Mucosa of stomach (tissue), 1 donor: Measurements from ENCODE around the gene ARSH.
"Not testable (repeated sequence)": the region's sequence is repeated elsewhere in the genome, so short reads cannot be mapped to it uniquely, and the experiment has no call there.

ENCODE experiments used
- H3K27me3 ChIP-seq: one replicate; pipeline ENCODE4 v1.7.0; 2013; ENCODE audit warnings: mild to moderate bottlenecking, low read length; ENCODE audit not compliant: control insufficient read depth, insufficient read depth
- H3K36me3 ChIP-seq: one replicate; pipeline ENCODE4 v1.7.0; 2013; ENCODE audit warnings: low read length; ENCODE audit not compliant: control insufficient read depth, insufficient read depth
- H3K4me1 ChIP-seq: one replicate; pipeline ENCODE4 v1.7.0; 2013; ENCODE audit warnings: mild to moderate bottlenecking, low read length; ENCODE audit not compliant: control insufficient read depth, insufficient read depth
- H3K4me3 ChIP-seq: one replicate; pipeline ENCODE4 v1.7.0; 2013; ENCODE audit warnings: low read length
- H3K9ac ChIP-seq: one replicate; pipeline ENCODE4 v1.7.0; 2013; ENCODE audit warnings: mild to moderate bottlenecking, low read length, moderate library complexity
- H3K9me3 ChIP-seq: one replicate; pipeline ENCODE4 v1.7.0; 2013; ENCODE audit warnings: mild to moderate bottlenecking, low read length, moderate library complexity; ENCODE audit not compliant: control insufficient read depth
- donor health status: Pancreatic carcinoma.

Gene ARSH

DNA sequence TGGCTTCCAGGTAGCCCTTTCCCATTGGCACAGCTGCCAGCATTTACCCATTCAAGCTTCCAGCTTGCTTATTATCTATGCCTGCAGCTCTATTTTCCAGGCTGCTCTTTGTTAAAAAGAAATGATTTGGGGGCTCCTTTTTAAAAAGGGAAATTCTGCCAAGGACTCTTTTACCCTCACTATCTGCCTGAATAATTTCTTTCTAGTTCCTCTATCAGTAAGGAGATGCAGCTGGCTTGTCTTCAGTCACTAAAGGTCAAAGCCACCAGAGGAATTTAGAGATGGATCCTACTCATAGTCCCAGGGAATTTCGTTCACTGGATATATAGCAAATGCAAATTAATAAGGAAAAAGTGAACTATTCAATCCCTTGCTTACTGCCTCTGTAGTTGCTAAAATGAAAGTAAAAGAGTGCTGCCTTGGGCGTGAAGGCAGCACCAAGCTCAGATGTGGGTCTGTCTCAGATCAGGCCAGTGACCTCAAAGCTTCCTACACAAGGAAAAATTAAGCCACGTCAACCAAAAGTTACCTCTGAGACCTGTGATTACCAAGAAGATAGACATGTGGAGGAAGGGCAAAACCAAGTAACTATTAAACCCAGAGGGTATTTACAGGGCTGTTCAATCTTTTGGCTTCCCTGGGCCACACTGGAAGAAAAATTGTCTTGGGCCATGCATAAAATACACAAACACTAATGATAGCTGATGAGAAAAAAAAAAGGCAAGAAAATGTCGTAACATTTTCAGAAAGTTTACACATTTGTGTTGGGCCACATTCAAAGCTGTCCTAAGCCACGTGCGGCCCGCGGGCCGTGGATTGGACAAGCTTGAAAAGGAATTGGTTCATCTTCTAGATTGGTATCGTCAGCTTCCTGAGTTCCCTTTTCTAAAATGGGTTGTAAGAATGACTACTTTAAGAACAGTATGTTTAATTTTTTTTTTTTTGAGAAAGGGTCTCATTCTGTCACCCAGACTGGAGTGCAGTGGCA is 40.2 kb downstream of the ARSH start:
- Histone ChIP-seq H3K27me3 (no peaks in the 10 kb centered on the region), H3K9me3 (no peaks in the 10 kb centered on the region), H3K9ac (no peak overlapping the region)

DNA sequence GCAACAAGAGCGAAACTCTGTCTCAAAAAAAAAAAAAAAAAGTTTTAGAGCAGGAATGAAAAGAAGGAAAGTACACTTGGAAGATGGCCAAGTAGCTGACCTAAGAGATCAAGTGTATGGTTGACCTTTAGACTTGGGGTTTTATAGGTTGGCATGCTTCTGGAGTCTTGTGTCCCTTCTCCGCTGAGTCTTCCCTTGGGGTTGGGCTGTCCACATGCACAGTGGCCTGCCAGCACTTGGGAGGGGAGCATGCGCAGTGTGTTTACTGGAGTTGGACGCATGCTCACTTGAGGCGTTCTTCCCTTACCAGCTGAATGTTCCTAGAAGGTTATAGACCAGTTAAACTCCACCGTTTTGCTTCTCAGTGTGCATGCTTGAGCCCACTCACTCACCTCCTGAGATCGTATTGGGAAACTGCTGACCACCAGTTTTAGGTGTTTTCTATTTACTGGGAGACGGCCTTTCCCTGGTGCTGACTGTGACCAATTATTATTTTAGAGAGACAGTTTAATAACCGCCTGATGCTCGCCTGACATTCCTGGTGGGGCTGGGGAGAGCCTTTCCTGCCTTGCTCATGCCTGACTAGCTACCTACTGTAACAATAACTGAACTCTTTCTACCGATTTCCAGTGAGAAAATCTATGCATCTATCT is 44.3 kb downstream of the ARSH start:
- not testable (repeated sequence) for H3K4me1 ChIP-seq, H3K9ac ChIP-seq, H3K4me3 ChIP-seq, H3K9me3 ChIP-seq, H3K27me3 ChIP-seq, H3K36me3 ChIP-seq

More for the DNA sequence above, 40.2 kb downstream of the ARSH start:
- no peaks in the 10 kb centered on the region for H3K4me1 ChIP-seq
- H3K36me3 ChIP-seq = no peaks in the 10 kb centered on the region
- no peak overlapping the region for H3K4me3 ChIP-seq

DNA sequence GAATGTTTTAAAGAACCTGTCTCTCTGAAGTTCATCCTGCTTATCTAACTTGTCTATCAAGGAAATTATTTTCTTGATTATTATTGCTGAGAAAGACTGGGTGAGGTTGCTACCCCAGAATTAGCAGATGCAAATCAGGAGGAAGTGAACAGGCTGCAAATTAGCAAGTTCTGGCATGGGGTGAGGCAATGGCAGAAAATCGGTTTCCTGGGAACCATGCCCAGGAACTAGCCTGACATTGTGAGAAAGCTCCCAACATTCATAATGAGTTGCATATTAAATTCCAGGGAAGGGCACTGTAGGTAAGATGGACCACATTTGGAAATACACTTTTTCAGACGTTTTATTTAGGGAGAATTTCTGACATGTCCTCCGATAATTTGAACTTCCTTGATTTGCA is 46.5 kb downstream of the ARSH start:
- no peak overlapping the region for H3K4me3 ChIP-seq
- H3K36me3 ChIP-seq = no peaks in the 10 kb centered on the region
- no peak overlapping the region for H3K9ac ChIP-seq
- H3K9me3 ChIP-seq = no peaks in the 10 kb centered on the region
- no peaks in the 10 kb centered on the region for H3K4me1 ChIP-seq
- no peaks in the 10 kb centered on the region for H3K27me3 ChIP-seq

DNA sequence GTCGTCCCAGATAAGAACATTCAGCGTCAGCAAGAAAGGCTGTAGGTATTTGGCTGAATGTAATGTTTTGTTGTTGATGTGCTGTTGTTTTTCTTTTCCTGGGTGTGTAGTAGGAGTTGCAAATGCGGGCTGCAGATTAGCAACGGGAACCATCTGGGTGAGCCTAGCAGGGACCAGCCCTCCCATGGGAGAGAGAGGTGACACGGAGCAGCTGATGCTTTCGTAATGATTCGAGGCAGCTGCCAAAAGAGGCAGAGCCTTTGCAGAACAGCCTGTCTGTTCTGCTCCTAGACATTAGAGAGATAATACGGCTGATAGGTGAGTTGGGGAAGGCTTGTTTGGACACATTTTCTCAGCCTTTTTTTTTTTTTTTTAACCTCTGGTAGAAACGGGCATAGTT is 60.2 kb downstream of the ARSH start:
- Histone ChIP-seq H3K4me3 (no peak overlapping the region), H3K4me1 (no peaks in the 10 kb centered on the region), H3K36me3 (no peaks in the 10 kb centered on the region), H3K9me3 (no peaks in the 10 kb centered on the region), H3K9ac (no peak overlapping the region), H3K27me3 (no peaks in the 10 kb centered on the region)

DNA sequence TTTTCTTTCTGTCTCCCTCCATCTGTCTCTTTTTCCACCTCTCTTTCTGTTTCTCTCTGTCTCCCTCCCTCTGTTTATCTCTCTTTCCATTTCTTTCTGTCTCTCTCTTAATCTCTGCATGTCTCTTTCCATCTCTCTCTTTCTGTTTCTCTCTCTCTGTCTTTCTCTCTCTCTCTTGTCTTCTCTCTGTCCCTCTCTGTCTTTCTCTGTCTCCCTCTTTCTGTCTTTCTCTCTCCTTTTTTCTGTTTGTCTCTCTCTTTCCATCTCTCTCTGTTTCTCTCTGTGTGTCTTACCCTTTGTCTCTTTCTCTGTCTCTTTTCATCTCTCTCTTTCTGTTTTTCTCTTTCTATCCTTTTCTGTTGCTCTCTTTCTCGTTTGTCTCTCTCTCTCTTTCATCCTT is 69.6 kb downstream of the ARSH start:
- Histone ChIP-seq H3K27me3 (no peaks in the 10 kb centered on the region), H3K4me1 (no peaks in the 10 kb centered on the region), H3K9ac (no peak overlapping the region), H3K9me3 (no peaks in the 10 kb centered on the region), H3K36me3 (no peaks in the 10 kb centered on the region), H3K4me3 (no peak overlapping the region)

DNA sequence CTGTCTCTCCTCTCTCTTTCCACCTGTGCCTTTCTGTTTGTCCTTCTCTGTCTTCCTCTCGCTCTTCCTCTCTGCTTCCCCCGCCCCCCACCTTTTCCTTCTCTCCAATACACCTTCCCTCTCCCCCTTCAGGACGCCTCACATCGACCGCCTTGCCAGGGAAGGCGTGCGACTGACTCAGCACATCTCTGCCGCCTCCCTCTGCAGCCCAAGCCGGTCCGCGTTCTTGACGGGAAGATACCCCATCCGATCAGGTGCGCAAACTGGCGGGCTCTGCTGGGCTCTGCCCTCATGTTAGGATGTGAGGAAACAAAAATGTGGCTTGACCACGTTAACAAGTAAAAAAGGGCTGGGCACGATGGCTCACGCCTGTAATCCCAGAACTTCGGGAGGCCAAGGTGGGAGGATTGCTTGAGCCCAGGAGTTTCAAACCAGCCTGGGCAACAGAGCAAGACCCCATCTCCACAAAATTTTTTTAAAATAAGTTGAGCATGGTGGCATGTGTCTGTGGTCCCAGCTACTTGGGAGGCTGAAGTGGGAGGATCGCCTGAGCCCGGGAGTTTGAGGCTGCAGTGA is 70.2 kb downstream of the ARSH start:
- Histone ChIP-seq H3K4me3 (no peak overlapping the region), H3K4me1 (no peaks in the 10 kb centered on the region), H3K27me3 (no peaks in the 10 kb centered on the region), H3K9me3 (no peaks in the 10 kb centered on the region), H3K36me3 (no peaks in the 10 kb centered on the region), H3K9ac (no peak overlapping the region)
